Esophagus muscularis mucosa (tissue), 4 donors: ENCODE data around the gene ADPRHL1.

ENCODE experiments used
- CTCF ChIP-seq, 3 experiments: fragments of 200-600 bp in 2 of 3; fragments of 450-650 bp in 1 of 3; sonication (generic) in 2 of 3; IDR thresholded peaks; one replicate each; pipeline ENCODE4 v1.5.1; 2017 to 2019; ENCODE audit warnings: antibody characterized with exemption in 3 of 3, mild to moderate bottlenecking in 2 of 3, moderate library complexity in 1 of 3
- EP300 ChIP-seq: sonication (generic); formaldehyde crosslinking; IDR thresholded peaks from one replicate; pipeline ENCODE4 v1.6.1; 2017; ENCODE audit warnings: antibody characterized with exemption
- POLR2A ChIP-seq: fragments of 450-650 bp; IDR thresholded peaks from one replicate; pipeline ENCODE4 v1.6.1; 2017; ENCODE audit warnings: antibody characterized with exemption, moderate library complexity, mild to moderate bottlenecking, low read depth
- POLR2AphosphoS5 ChIP-seq, 2 donors: sonication (generic); formaldehyde crosslinking; IDR thresholded peaks; one replicate each; pipeline ENCODE4 v1.6.1; 2017; ENCODE audit warnings: antibody characterized with exemption in 2 of 2

GRCh38 chr13:113483081-113483480 is 29.8 kb upstream of the ADPRHL1 start:
- no peak for TF ChIP-seq POLR2AphosphoS5 (IDR thresholded peaks at IDR 0.05)
- TF ChIP-seq CTCF (IDR thresholded peaks at IDR 0.05), result no peak
- no peak for TF ChIP-seq POLR2A
- TF ChIP-seq EP300, result no peak
